Medulla oblongata (tissue), 1 donor: ENCODE measurements around the gene ANKRD30B.
"Not testable (repeated sequence)": the region's sequence is repeated elsewhere in the genome, so short reads cannot be mapped to it uniquely, and the experiment has no call there.

Experiments used
- DNase-seq: peaks from one replicate; pipeline ENCODE4 v3.0.0-alpha.2; 2015; ENCODE audit errors: extremely low spot score

ANKRD30B gene

GRCh38 chr18:14851533-14851932, 103.6 kb downstream of the ANKRD30B start:
- DNase-seq: not testable (repeated sequence)

GRCh38 chr18:14855634-14856033, 107.7 kb downstream of the ANKRD30B start:
- not testable (repeated sequence) for DNase-seq

- not testable (repeated sequence) for DNase-seq
Observed at GRCh38 chr18:14856256-14856655, 108.3 kb downstream of the ANKRD30B start.

- not testable (repeated sequence) for DNase-seq
Observed at GRCh38 chr18:14858514-14858913, 110.5 kb downstream of the ANKRD30B start.

GRCh38 chr18:14859995-14860394, 112.0 kb downstream of the ANKRD30B start:
- DNase-seq: not testable (repeated sequence)

- DNase-seq: not testable (repeated sequence)
Observed at GRCh38 chr18:14866426-14866825, 118.5 kb downstream of the ANKRD30B start.

GRCh38 chr18:14867988-14868387, 120.0 kb downstream of the ANKRD30B start:
- not testable (repeated sequence) for DNase-seq

GRCh38 chr18:14868825-14869224, 120.9 kb downstream of the ANKRD30B start:
- not testable (repeated sequence) for DNase-seq

GRCh38 chr18:14878826-14879225, 130.9 kb downstream of the ANKRD30B start:
- DNase-seq: not testable (repeated sequence)

- DNase-seq: no peak
Observed at GRCh38 chr18:14900435-14900834, 152.5 kb downstream of the ANKRD30B start.
